ENCODE data around the gene RASGRP1. TPM values are rescaled to one million over a fixed set of nuclear protein-coding genes. Genes with fewer than 3 reads are reported as not detected.

The RASGRP1 gene
- total RNA-seq, 1 experiment from 2014 or later: 1.6 TPM

GRCh38 chr15:38560456-38560926, 4.1 kb downstream of the RASGRP1 start:
- ATAC-seq: no peak
- H3K4me1 ChIP-seq (ENCODE audit: control insufficient read depth in 1 of 2, insufficient read depth in 2 of 2, low read length in 2 of 2): peaks cover 2 to 12% of the 10 kb centered on the region in 2 experiments; a peak in 1 of 4 replicates
- no peaks in the 10 kb centered on the region for H3K9me3 ChIP-seq (ENCODE audit: control insufficient read depth in 1 of 2, insufficient read depth in 1 of 2, low read depth in 1 of 2, low read length in 2 of 2)
- H3K4me3 ChIP-seq (replicated peaks in 1 of 2; ENCODE audit: low read depth in 1 of 2, low read length in 2 of 2): no peak overlapping the region
- H3K79me2 ChIP-seq (ENCODE audit: insufficient read depth, low read length): no peaks in the 10 kb centered on the region
- no peak overlapping the region for H3K4me2 ChIP-seq (ENCODE audit: low read length)
- no peak overlapping the region for H3K27ac ChIP-seq (ENCODE audit: low read depth, low read length)
- BruUV-seq (replicated peaks): no TSS peak
- ChIA-PET RAD21 (ENCODE audit: low non-redundant PET in 1 of 2, low total read pairs in 2 of 2, uncharacterized antibody in 2 of 2, unreplicated experiment in 2 of 2) (no interaction called here), POLR2A (no interaction called here), CTCF (no interaction called here)
- H3K36me3 ChIP-seq (ENCODE audit: control insufficient read depth in 1 of 2, insufficient read depth in 2 of 2, low read length in 2 of 2): no peaks in the 10 kb centered on the region
- H2AFZ ChIP-seq (ENCODE audit: low read depth, low read length, poor library complexity, severe bottlenecking): no peak overlapping the region
- DNase-seq (ENCODE audit: low read depth, low spot score): no peak
- H3K9me2 ChIP-seq (ENCODE audit: insufficient read depth): no peaks in the 10 kb centered on the region
- 0 out of 2 replicates have a peak, but pooled peaks cover 4% of the 10 kb centered on the region for H3K27me3 ChIP-seq (ENCODE audit: insufficient read depth, low read length)
- no peak for TF ChIP-seq SIN3A (IDR thresholded peaks at IDR 0.05; ENCODE audit: low read depth)
- intact Hi-C loops (cut with micrococcal nuclease): loop anchor here (10.0 kb wide), 1 partner anchor 556 kb away; no protein-coding TSS in a partner anchor
- H3K9ac ChIP-seq (ENCODE audit: low read length): no peak overlapping the region
- no peaks in the 10 kb centered on the region for H4K20me1 ChIP-seq (ENCODE audit: insufficient read depth)

- RAD21 ChIA-PET (ENCODE audit: low non-redundant PET in 1 of 2, low total read pairs in 2 of 2, uncharacterized antibody in 2 of 2, unreplicated experiment in 2 of 2): no interaction called here
- no peak for DNase-seq (ENCODE audit: low read depth, low spot score)
- intact Hi-C loops (cut with micrococcal nuclease): loop anchor here (10.0 kb wide), 1 partner anchor 555 kb away; no protein-coding TSS in a partner anchor
These were observed 4.8 kb downstream of the RASGRP1 start for GRCh38 chr15:38559636-38560307.

More at GRCh38 chr15:38559636-38560307, 4.8 kb downstream of the RASGRP1 start:
- Histone ChIP-seq H3K27ac (ENCODE audit: low read depth, low read length) (no peak overlapping the region), H2AFZ (ENCODE audit: low read depth, low read length, poor library complexity, severe bottlenecking) (no peak overlapping the region), H3K36me3 (ENCODE audit: control insufficient read depth in 1 of 2, insufficient read depth in 2 of 2, low read length in 2 of 2) (no peaks in the 10 kb centered on the region), H3K9me2 (ENCODE audit: insufficient read depth) (no peaks in the 10 kb centered on the region), H3K4me2 (ENCODE audit: low read length) (no peak overlapping the region), H3K79me2 (ENCODE audit: insufficient read depth, low read length) (no peaks in the 10 kb centered on the region), H4K20me1 (ENCODE audit: insufficient read depth) (no peaks in the 10 kb centered on the region), H3K4me3 (replicated peaks in 1 of 2; ENCODE audit: low read depth in 1 of 2, low read length in 2 of 2) (no peak overlapping the region), H3K4me1 (ENCODE audit: control insufficient read depth in 1 of 2, insufficient read depth in 2 of 2, low read length in 2 of 2) (peaks cover 2 to 9% of the 10 kb centered on the region in 2 experiments; a peak in 1 of 4 replicates), H3K9ac (ENCODE audit: low read length) (no peak overlapping the region), H3K27me3 (ENCODE audit: insufficient read depth, low read length) (0 out of 2 replicates have a peak, but pooled peaks cover 4% of the 10 kb centered on the region), H3K9me3 (ENCODE audit: control insufficient read depth in 1 of 2, insufficient read depth in 1 of 2, low read depth in 1 of 2, low read length in 2 of 2) (no peaks in the 10 kb centered on the region)
- POLR2A ChIA-PET: no interaction called here
- no peak for TF ChIP-seq JUND (IDR thresholded peaks at IDR 0.05)
- BruUV-seq (replicated peaks): no TSS peak
- CTCF ChIA-PET: no interaction called here
- no peak for ATAC-seq

Data from HCT116 (cell line).